Measurements from ENCODE around the gene KLHL1.

GRCh38 chr13:69755101-69755500 lies 353.2 kb downstream of the KLHL1 start:
- TF ChIP-seq CTCF (IDR thresholded peaks at IDR 0.05; ENCODE audit: insufficient read depth, low read depth, low read length) (no peak), EZH2 (IDR thresholded peaks at IDR 0.05; ENCODE audit: insufficient read depth, low read length) (no peak)
